ENCODE data around the gene DISP2.

Gene DISP2

DNA sequence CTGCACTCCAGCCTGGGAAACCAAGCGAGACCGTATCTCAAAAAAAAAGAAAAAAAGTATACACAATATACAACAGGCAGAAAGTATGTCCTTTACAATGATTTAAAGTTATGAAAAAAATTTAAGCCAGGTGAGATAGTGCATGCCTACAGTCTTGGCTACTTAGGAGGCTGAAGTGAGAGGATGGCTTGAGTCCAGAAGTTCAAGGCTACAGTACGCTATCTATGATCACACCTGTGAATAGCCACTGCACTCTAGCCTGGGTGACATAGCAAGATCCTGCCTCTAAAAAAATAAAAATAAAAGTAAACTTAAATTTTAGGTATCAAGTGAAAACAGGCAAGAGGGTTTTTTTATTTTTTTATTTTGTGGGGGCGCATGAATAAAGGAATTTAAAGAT, 21.4 kb downstream of the DISP2 start:
- no peak for DNase-seq (ENCODE audit: extremely low spot score)
- ChIA-PET POLR2A (no interaction called here), CTCF (interaction anchor here (1.8 kb wide), 1 partner anchor 26 kb away, joined by 4 read pairs; the partner anchor contains the start of gene IVD)
- TF ChIP-seq, protein P1, sequence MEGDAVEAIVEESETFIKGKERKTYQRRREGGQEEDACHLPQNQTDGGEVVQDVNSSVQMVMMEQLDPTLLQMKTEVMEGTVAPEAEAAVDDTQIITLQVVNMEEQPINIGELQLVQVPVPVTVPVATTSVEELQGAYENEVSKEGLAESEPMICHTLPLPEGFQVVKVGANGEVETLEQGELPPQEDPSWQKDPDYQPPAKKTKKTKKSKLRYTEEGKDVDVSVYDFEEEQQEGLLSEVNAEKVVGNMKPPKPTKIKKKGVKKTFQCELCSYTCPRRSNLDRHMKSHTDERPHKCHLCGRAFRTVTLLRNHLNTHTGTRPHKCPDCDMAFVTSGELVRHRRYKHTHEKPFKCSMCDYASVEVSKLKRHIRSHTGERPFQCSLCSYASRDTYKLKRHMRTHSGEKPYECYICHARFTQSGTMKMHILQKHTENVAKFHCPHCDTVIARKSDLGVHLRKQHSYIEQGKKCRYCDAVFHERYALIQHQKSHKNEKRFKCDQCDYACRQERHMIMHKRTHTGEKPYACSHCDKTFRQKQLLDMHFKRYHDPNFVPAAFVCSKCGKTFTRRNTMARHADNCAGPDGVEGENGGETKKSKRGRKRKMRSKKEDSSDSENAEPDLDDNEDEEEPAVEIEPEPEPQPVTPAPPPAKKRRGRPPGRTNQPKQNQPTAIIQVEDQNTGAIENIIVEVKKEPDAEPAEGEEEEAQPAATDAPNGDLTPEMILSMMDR (IDR thresholded peaks at IDR 0.05; ENCODE audit: control extremely low read depth, extremely low read depth, low read depth, missing control alignments): no peak

DNA sequence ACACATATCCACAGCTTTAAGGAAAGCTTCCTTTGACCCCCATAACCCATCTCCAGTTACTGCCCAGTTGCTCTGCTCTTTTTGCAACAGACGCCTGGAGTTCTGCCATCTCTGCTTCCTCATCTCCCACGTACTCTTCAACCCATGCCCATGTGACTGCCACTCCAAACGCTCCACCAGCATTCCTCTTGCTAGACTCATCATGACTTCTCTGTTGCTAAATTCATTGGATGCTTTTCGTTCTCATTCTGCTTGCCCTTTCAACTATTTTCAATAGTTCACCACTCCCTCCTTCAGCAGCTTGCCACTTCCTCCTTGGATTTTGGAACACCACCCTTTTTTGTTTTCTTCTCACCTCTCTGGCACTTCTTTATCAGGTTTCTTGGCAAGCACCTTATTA, 21.8 kb downstream of the DISP2 start:
- ChIA-PET POLR2A (no interaction called here), CTCF (interaction anchor here (0.8 to 1.8 kb wide), 3 partner anchors 11 to 26 kb away, joined by 3 to 4 read pairs (median 3); partner anchors contain the start of gene IVD)
- DNase-seq (ENCODE audit: extremely low spot score): no peak
- TF ChIP-seq, protein P1 (IDR thresholded peaks at IDR 0.05; ENCODE audit: control extremely low read depth, extremely low read depth, low read depth, missing control alignments): no peak

DNA sequence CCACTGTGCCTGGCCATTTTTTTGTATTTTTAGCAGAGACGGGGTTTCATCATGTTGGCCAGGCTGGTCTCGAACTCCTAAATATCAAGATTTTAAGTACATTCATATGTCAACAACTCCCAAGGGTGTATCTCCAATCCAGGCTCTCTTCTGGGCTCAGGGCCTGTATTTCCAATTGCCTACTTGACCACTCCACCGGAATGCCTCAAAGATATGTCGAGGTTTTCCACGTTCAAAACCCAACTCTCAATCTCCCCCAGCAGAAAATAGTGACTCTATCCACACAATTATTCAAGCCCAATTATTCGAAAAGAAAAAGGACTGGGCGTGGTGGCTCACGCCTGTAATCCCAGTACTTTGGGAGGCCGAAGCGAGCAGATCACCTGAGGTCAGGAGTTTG, 22.6 kb downstream of the DISP2 start:
- DNase-seq (ENCODE audit: extremely low spot score): no peak
- TF ChIP-seq, protein P1 (IDR thresholded peaks at IDR 0.05; ENCODE audit: control extremely low read depth, extremely low read depth, low read depth, missing control alignments): no peak
- POLR2A ChIA-PET: no interaction called here
- CTCF ChIA-PET: interaction anchor here (0.8 to 1.0 kb wide), 3 partner anchors 12 to 20 kb away, joined by 3 read pairs; no protein-coding TSS in a partner anchor

DNA sequence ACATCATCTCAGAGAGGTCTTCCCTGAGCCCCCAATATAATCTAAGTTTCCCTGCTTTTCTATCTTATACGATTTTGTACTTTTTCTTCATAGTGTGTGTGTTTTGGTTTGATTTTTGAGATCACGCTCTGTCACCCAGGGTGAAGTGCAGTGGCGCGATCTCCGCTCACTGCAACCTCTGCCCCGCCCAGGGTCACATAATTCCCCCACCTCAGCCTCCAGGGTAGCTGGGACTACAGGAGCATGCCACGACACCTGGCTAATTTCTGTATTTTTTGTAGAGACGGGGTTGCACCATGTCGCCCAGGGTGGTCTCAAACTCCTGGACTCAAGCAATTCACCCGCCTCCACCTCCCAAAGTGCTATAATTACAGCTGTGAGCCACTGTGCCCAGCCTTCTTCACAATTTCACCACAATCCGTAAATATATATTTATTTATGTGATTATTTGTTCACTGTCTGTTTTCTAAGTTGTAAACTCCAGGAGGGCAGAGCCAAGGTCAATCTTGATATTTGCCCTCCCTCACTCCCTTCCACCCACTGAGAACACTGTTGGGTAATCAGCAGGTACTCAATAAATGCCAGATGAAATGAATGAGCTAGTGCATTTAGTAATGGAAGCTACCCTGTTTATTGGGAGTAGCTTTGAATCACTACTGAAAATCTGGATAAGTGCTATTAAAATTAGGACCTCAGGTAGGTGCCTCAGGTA, 24.0 kb downstream of the DISP2 start:
- TF ChIP-seq, protein P1 (IDR thresholded peaks at IDR 0.05; ENCODE audit: control extremely low read depth, extremely low read depth, low read depth, missing control alignments): no peak
- CTCF ChIA-PET: interaction anchor here (0.7 to 1.8 kb wide), 12 partner anchors 10 to 165 kb away, joined by 3 to 16 read pairs (median 4); partner anchors contain the start of gene INAFM2
- POLR2A ChIA-PET: interaction anchor here (0.6 kb wide), 1 partner anchor 196 kb away, joined by 3 read pairs; no protein-coding TSS in a partner anchor
- no peak for DNase-seq (ENCODE audit: extremely low spot score)

DNA sequence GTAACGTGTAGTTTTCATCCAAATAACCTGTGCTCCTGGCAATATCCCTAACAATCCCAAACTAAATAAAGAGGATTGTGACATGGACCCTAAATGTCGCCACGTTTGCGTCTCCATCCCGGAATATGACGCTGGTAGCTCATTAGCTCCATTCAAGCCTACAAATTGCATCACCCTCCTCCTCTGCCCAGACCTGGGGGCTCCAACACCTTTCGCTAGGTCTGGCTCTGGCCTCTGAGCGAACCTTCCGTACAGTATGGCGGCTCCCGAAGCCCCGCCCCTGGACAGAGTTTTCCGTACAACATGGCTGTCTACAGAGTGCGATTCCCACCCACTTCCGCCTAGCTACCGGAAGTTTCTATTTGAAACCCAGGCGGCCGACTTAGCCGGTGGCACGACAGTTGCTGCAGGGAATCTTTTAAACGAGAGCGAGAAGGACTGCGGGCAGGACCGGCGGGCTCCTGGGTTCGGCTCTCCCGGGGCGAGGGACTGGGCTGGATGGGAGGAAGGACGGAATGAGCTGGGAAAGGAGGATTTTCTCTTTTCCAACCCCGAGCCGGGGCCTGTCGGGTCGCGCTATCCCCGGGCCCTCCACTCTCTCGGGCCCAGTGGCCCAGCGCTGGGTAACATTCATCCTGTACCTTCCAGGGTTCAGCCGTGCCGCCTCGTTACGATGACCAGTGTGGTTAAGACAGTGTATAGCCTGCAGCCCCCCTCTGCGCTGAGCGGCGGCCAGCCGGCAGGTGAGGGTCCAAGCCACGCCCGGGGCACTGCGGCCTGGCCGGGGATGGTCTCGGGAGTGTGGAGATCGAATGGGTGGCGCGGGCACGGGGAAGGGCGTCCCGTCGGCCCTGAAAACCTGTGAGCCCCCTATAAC, 24.8 kb downstream of the DISP2 start, which contains the start of gene KNSTRN:
TSS of gene KNSTRN (plus strand) at position 142 of the 877 bp plus-strand sequence. CDS start at position 257, 115 bp downstream.
- DNase-seq (ENCODE audit: extremely low spot score): peak; percentile 96
- POLR2A ChIA-PET: interaction anchor here (0.6 kb wide), 1 partner anchor 196 kb away, joined by 3 read pairs; no protein-coding TSS in a partner anchor
- TF ChIP-seq, protein P1 (IDR thresholded peaks at IDR 0.05; ENCODE audit: control extremely low read depth, extremely low read depth, low read depth, missing control alignments): no peak
- CTCF ChIA-PET: interaction anchor here (0.7 to 1.8 kb wide), 14 partner anchors 9 to 166 kb away, joined by 3 to 16 read pairs (median 4); partner anchors contain the start of gene INAFM2

DNA sequence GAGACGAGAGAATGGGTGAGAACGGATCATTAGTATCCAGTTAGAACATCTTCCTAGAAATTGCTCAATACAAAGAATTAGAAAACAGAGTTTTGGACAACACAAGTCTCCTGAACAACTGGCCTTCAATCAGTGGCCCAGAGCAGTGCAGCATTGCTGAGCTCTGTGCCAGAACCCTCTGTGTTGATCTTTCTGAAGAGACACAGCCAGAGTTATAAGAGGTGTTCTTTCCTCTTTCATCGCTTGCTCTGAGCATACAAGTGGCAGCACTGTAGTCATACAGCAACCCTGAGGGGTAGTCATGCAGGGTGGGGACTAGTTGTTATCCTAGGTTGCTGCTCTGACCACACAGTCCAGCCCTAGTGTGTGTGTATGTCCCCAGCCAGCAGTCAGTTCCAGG, 28.5 kb downstream of the DISP2 start:
- CTCF ChIA-PET: interaction anchor here (0.7 to 2.4 kb wide), 5 partner anchors 11 to 49 kb away, joined by 3 to 10 read pairs (median 4); no protein-coding TSS in a partner anchor
- POLR2A ChIA-PET: interaction anchor here (2.0 kb wide), 1 partner anchor 21 kb away, joined by 5 read pairs; no protein-coding TSS in a partner anchor
- DNase-seq (ENCODE audit: extremely low spot score): no peak
- TF ChIP-seq, protein P1 (IDR thresholded peaks at IDR 0.05; ENCODE audit: control extremely low read depth, extremely low read depth, low read depth, missing control alignments): no peak
